Measurements from ENCODE around the gene TLL2.
A peak's percentile ranks its signal among the peaks of the same experiment; 100 is the strongest.

The TLL2 gene

GRCh38 chr10:96371356-96371755 is 142.4 kb downstream of the TLL2 start:
- no peak for DNase-seq (ENCODE audit: low read depth)
- no peak for TF ChIP-seq CTCF (conservative IDR thresholded peaks at IDR 0.05; ENCODE audit: low read depth, low read length)

GRCh38 chr10:96370584-96371157 is 143.1 kb downstream of the TLL2 start:
- DNase-seq (ENCODE audit: low read depth): no peak
- peak; percentile 88 for TF ChIP-seq CTCF (conservative IDR thresholded peaks at IDR 0.05; ENCODE audit: low read depth, low read length)
- H3K4me3 ChIP-seq (ENCODE audit: low read length): no peak overlapping the region

More at GRCh38 chr10:96371356-96371755, 142.4 kb downstream of the TLL2 start:
- no peak overlapping the region for H3K4me3 ChIP-seq (ENCODE audit: low read length)

GRCh38 chr10:96369890-96370583 is 143.7 kb downstream of the TLL2 start:
- no peak for TF ChIP-seq CTCF (conservative IDR thresholded peaks at IDR 0.05; ENCODE audit: low read depth, low read length)
- no peak overlapping the region for H3K4me3 ChIP-seq (ENCODE audit: low read length)
- no peak for DNase-seq (ENCODE audit: low read depth)

GRCh38 chr10:96368971-96369370 is 144.8 kb downstream of the TLL2 start:
- DNase-seq (ENCODE audit: low read depth): no peak
- no peak for TF ChIP-seq CTCF (conservative IDR thresholded peaks at IDR 0.05; ENCODE audit: low read depth, low read length)
- H3K4me3 ChIP-seq (ENCODE audit: low read length): no peak overlapping the region

GRCh38 chr10:96367470-96367869 is 146.3 kb downstream of the TLL2 start:
- no peak for TF ChIP-seq CTCF (conservative IDR thresholded peaks at IDR 0.05; ENCODE audit: low read depth, low read length)
- H3K4me3 ChIP-seq (ENCODE audit: low read length): no peak overlapping the region
- DNase-seq (ENCODE audit: low read depth): no peak

GRCh38 chr10:96366508-96366907 is 147.2 kb downstream of the TLL2 start:
- TF ChIP-seq CTCF (conservative IDR thresholded peaks at IDR 0.05; ENCODE audit: low read depth, low read length): no peak
- H3K4me3 ChIP-seq (ENCODE audit: low read length): no peak overlapping the region
- no peak for DNase-seq (ENCODE audit: low read depth)

- DNase-seq (ENCODE audit: low read depth): no peak
These were observed 148.2 kb downstream of the TLL2 start for GRCh38 chr10:96365571-96365970.

More at GRCh38 chr10:96365571-96365970, 148.2 kb downstream of the TLL2 start:
- no peak overlapping the region for H3K4me3 ChIP-seq (ENCODE audit: low read length)
- TF ChIP-seq CTCF (conservative IDR thresholded peaks at IDR 0.05; ENCODE audit: low read depth, low read length): no peak
